ENCODE results near the gene CNTN6.

DNA sequence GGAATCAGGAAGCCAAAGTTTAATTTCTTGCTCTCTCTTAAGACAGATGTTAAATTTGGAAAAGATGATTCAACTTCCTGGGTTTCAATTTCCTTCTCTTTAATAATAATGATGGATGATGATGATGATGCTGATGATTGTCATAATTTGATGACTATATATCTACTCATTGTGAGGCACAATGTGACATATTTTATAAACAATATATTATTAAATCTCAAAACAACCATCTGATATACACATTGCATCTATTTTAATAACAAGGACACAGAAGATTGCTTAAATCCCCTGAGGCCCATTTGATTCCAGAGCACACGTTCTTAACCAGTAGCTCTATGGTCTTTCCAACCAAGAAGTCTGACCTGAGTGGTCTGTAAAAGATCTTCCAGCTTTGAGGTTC lies 124.0 kb downstream of the CNTN6 start:
- TF ChIP-seq, protein P1, sequence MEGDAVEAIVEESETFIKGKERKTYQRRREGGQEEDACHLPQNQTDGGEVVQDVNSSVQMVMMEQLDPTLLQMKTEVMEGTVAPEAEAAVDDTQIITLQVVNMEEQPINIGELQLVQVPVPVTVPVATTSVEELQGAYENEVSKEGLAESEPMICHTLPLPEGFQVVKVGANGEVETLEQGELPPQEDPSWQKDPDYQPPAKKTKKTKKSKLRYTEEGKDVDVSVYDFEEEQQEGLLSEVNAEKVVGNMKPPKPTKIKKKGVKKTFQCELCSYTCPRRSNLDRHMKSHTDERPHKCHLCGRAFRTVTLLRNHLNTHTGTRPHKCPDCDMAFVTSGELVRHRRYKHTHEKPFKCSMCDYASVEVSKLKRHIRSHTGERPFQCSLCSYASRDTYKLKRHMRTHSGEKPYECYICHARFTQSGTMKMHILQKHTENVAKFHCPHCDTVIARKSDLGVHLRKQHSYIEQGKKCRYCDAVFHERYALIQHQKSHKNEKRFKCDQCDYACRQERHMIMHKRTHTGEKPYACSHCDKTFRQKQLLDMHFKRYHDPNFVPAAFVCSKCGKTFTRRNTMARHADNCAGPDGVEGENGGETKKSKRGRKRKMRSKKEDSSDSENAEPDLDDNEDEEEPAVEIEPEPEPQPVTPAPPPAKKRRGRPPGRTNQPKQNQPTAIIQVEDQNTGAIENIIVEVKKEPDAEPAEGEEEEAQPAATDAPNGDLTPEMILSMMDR (IDR thresholded peaks at IDR 0.05; ENCODE audit: low read depth, low read length, poor library complexity, severe bottlenecking) = no peak
- TF ChIP-seq EZH2phosphoT487 (IDR thresholded peaks at IDR 0.05; ENCODE audit: borderline replicate concordance, low read length) = no peak
